ENCODE data around the gene ZNF546. TPM values are rescaled to one million over a fixed set of nuclear protein-coding genes. Genes with fewer than 3 reads are reported as not detected.

Gene ZNF546
- total and polyA plus RNA-seq, 12 donors = 4.0 to 15.0 (median 6.4) TPM

DNA sequence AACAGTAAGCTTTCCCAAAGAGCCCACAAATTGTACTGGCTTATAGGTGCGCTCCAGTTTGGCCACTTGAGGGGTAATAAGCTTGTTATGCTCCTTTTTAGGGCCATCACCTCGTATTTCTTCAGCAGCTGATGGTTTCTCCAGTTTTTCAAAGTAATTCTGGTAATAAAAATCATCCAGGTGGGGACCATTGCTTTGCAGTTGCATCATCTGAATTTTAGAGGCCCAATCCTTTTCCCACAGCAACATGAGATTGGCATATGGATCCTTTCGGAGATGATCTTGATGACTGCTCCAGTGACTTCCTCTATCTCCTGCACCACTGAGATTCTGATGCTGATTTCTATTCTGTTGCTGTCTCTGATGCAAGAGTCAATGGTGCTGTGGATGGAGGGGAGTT is 27.1 kb downstream of the ZNF546 start:
- 85 to 95% (median 87%) methylated on average over 3 of the region's 3 CpGs for WGBS, 4 donors
- H3K27ac ChIP-seq = no peak overlapping the region
- intact Hi-C loops (cut with DNase I) = no loop called here

DNA sequence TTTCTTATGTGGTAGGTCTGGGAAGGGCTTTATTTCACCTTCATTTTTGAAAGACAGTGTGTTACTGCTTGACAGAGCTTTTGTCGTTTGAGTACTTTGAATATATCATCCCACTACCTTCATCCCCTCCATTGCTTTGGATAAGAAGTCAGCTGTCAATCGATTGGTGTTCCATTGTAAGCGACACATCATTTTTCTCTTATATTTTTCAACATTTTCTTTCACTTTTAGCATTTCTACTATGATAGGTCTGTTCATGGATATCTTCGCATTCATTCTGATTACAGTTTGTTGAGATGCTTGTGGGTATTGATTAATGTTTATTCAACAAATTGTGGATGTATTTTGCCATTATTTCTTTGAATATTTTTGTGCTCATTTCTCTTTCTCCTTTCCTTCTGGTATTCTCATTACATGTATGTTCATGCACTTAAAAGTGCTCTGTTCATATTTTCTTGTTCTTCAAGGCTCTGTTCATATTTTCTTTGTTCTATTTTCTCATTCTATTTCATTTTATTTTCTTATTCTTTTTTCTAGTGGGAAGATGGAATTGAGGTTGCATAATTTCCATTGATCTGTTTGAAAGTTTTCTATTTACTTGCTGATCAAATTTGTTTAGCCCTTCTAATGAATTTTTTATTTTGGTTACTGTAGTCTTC is 29.2 kb downstream of the ZNF546 start:
- Histone ChIP-seq H3K27ac (no peak overlapping the region), H3K27me3 (no peaks in the 10 kb centered on the region), H3K9me3 (replicated peaks in 1 of 3) (peaks cover 0 to 73% (median 41%) of the 10 kb centered on the region in 3 donors), H3K4me1 (replicated peaks in 1 of 2) (no peaks in the 10 kb centered on the region), H3K4me3 (no peak overlapping the region), H3K36me3 (replicated peaks in 1 of 2) (no peaks in the 10 kb centered on the region)
- WGBS, 4 donors = 96 to 97% (median 96%) methylated on average over 4 of the region's 4 CpGs
- DNase-seq = no peak
- intact Hi-C loops (cut with DNase I) = no loop called here
- TF ChIP-seq POLR2A (IDR thresholded peaks at IDR 0.05) = no peak
- TF ChIP-seq, protein P1, sequence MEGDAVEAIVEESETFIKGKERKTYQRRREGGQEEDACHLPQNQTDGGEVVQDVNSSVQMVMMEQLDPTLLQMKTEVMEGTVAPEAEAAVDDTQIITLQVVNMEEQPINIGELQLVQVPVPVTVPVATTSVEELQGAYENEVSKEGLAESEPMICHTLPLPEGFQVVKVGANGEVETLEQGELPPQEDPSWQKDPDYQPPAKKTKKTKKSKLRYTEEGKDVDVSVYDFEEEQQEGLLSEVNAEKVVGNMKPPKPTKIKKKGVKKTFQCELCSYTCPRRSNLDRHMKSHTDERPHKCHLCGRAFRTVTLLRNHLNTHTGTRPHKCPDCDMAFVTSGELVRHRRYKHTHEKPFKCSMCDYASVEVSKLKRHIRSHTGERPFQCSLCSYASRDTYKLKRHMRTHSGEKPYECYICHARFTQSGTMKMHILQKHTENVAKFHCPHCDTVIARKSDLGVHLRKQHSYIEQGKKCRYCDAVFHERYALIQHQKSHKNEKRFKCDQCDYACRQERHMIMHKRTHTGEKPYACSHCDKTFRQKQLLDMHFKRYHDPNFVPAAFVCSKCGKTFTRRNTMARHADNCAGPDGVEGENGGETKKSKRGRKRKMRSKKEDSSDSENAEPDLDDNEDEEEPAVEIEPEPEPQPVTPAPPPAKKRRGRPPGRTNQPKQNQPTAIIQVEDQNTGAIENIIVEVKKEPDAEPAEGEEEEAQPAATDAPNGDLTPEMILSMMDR (IDR thresholded peaks at IDR 0.05) = no peak

More for the DNA sequence above, 27.1 kb downstream of the ZNF546 start:
- TF ChIP-seq, protein P1 (IDR thresholded peaks at IDR 0.05) = no peak
- TF ChIP-seq POLR2A (IDR thresholded peaks at IDR 0.05) = no peak
- Histone ChIP-seq H3K27me3 (no peaks in the 10 kb centered on the region), H3K4me1 (replicated peaks in 1 of 2) (no peaks in the 10 kb centered on the region), H3K36me3 (replicated peaks in 1 of 2) (no peaks in the 10 kb centered on the region), H3K4me3 (no peak overlapping the region), H3K9me3 (replicated peaks in 1 of 3) (peaks cover 0 to 75% (median 41%) of the 10 kb centered on the region in 3 donors)
- DNase-seq = no peak

DNA sequence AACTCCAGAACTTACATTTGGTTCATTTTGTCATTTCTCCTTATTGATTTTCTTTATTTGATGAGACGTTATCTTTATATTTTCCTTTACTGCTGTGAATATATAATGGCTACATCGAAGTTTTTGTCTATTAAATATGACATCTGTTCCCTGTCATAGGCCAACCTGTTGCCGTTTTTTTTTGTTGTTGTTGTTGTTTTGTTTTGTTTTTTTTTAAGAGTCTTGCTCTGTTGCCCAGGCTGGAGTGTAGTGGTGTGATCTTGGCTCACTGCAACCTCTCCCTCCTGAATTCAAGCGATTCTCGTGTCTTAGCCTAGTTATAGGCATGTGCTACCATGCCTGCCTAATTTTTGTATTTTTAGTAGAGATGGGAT is 29.7 kb downstream of the ZNF546 start:
- TF ChIP-seq POLR2A (IDR thresholded peaks at IDR 0.05) = no peak
- TF ChIP-seq, protein P1 (IDR thresholded peaks at IDR 0.05) = no peak
- peaks cover 0 to 77% (median 37%) of the 10 kb centered on the region in 3 donors for H3K9me3 ChIP-seq (replicated peaks in 1 of 3)

DNA sequence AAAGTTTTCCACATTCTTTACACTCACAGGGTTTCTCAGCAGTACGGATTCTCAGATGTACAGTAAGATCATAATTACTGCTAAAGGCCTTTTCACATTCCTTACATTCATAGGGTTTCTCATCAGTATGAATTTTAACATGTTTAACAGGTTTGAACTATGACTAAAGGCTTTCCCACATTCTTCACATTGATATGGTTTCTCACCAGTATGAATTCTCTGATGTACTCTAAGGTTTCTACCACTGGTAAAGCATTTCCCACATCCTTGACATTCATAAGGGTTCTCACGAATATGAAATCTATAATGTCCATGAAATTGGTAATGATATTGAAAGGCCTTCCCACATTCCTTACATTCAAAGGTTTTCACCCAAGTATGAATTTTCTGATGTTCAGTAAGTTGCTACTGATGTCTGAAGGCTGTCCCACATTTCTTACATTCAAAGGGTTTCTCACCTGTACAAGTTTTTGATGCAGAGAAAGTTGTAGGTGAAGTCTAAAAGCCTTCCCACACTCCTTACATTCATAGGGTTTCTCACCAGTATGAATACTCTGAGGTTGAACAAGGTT is 37.2 kb downstream of the ZNF546 start:
- intact Hi-C loops (cut with DNase I) = no loop called here
- Histone ChIP-seq H3K27ac (no peak overlapping the region), H3K36me3 (replicated peaks in 1 of 2) (no peaks in the 10 kb centered on the region), H3K4me3 (no peak overlapping the region), H3K9me3 (replicated peaks in 1 of 3) (peaks cover 0 to 64% (median 5%) of the 10 kb centered on the region in 3 donors), H3K4me1 (replicated peaks in 1 of 2) (no peaks in the 10 kb centered on the region), H3K27me3 (no peaks in the 10 kb centered on the region)
- 92 to 98% (median 94%) methylated on average over 2 of the region's 2 CpGs for WGBS, 4 donors
- DNase-seq = no peak
- TF ChIP-seq POLR2A (IDR thresholded peaks at IDR 0.05) = no peak
- TF ChIP-seq, protein P1 (IDR thresholded peaks at IDR 0.05) = no peak

More for the DNA sequence above, 29.7 kb downstream of the ZNF546 start:
- DNase-seq = no peak
- 96 to 98% (median 97%) methylated on average over 5 of the region's 5 CpGs for WGBS, 4 donors
- no peaks in the 10 kb centered on the region for H3K4me1 ChIP-seq (replicated peaks in 1 of 2)
- no peaks in the 10 kb centered on the region for H3K36me3 ChIP-seq (replicated peaks in 1 of 2)
- no peak overlapping the region for H3K4me3 ChIP-seq
- H3K27me3 ChIP-seq = no peaks in the 10 kb centered on the region
- intact Hi-C loops (cut with DNase I) = no loop called here
- no peak overlapping the region for H3K27ac ChIP-seq

Measured in adrenal gland (tissue), 12 donors.